HTERT RPE-1 (cell line): ENCODE results near the gene OTULIN.

Experiments used
- in situ Hi-C: fragments of 300-500 bp; cut with MboI; formaldehyde crosslinking; loops from 4 replicates; pipeline ENCODE4 v1.14.3; 2020; ENCODE audit warnings: low sequenced_read_pairs

Gene OTULIN

GRCh38 chr5:14718778-14719177 is 54.3 kb downstream of the OTULIN start:
- in situ Hi-C loops = no loop called here

- in situ Hi-C loops = no loop called here
Observed at GRCh38 chr5:14720236-14720923, 55.9 kb downstream of the OTULIN start.

- in situ Hi-C loops = no loop called here
Observed at GRCh38 chr5:14721990-14722656, 57.6 kb downstream of the OTULIN start.

DNA sequence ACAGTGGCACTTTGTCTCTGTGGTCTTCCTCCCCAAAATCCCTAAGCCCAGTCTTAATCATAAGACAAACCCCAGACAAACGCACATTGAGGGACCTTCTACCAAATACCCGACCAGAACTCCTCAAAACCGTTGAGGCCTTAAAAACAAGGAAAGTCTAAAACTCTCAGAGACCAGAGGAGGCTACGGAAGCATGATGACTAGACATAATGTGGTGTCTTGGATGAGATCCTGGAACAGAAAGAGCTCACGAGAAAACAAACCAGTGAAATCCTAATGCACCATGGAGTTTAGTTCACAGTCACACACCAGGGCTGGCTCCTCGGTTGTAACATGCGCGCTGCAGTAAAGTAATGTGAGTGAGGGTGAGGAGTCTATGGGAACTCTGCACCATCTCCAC is 58.4 kb downstream of the OTULIN start:
- in situ Hi-C loops = no loop called here

DNA sequence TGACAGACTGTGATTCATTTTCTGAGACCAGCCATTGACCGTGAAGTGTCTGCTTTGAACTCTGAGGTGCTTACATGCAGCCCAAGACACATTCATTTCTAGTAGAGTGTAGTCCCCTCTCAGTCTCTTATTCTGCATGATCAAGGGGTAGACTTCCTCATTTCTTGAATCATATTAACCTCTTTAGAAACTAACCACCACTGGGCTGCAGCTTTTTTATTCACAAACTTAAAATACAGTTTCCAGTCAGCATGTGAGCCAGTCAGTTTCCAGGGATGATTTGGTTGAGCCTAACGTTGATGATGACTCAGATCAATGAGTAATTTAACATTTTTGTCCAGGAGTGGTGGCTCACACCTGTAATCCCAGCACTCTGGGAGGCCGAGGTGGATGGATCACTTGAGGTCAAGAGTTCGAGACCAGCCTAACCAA is 59.2 kb downstream of the OTULIN start:
- in situ Hi-C loops = no loop called here

DNA sequence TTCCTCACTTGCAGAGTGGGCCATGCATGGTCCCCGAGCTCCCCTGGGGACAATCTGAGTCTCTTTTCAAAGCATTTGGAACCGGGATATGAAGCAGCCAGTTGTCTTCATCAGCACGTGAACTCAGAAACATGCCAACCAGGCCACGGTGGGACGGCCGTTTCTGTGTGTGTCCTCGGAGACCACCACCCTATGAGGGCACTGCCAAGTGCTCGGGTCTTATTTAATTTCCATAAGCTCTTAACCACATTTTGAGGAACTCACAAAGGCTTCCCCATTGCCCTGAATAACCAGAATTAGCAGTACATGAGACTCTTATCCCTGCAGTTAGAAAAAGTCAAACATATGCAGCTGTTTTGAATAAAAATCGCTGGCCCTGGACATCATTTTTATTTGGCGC is 60.1 kb downstream of the OTULIN start:
- in situ Hi-C loops = no loop called here

- in situ Hi-C loops = no loop called here
Observed at GRCh38 chr5:14726066-14726838, 61.7 kb downstream of the OTULIN start.

DNA sequence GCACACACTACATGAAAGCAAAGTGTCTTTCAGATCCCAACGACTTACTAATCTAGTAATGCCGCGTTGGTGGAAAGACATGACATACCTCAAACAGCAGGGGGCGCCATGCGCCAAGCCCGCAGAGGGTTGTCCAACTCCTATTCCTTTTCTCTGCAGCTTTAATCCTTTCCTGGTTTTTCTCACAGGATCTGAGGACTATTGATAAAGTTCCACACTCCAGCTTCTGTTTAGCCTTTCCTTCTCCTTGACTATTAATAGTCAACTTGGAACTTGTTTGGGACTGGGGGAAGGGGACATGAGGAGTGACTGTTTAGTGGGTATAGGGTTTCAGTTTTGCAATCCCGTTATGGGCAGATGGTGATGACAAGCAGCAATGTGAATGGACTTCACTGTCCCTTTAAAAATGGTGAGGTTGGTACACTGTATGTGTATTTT is 62.9 kb downstream of the OTULIN start:
- in situ Hi-C loops = no loop called here

GRCh38 chr5:14727928-14728458 is 63.5 kb downstream of the OTULIN start:
- in situ Hi-C loops = no loop called here

- in situ Hi-C loops = no loop called here
Observed at GRCh38 chr5:14728459-14728938, 64.0 kb downstream of the OTULIN start.

GRCh38 chr5:14729448-14730385 is 65.2 kb downstream of the OTULIN start:
- in situ Hi-C loops = no loop called here

DNA sequence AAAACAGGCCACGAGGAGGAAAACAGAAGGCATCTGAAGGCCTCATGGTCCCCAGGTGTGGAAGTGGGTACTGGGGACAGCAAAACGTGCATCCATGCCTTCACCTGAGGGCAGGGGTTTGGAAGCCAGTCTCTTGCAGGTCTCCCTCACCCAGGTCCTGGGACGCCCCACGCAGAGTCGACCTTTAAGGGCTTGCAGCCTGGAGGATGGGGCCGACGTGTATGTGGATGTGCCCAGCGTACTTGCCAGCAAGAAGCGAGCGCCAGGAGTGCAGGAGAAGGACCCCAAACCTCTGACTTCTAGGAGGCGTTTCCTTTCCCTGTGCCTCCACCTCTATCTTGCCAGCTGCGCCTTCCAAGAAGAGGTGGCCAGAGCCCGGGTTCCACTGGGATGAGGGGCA is 65.9 kb downstream of the OTULIN start:
- in situ Hi-C loops = no loop called here

- in situ Hi-C loops = no loop called here
Observed at GRCh38 chr5:14730881-14731280, 66.4 kb downstream of the OTULIN start.

- in situ Hi-C loops = no loop called here
Observed at GRCh38 chr5:14732991-14733390, 68.5 kb downstream of the OTULIN start.

DNA sequence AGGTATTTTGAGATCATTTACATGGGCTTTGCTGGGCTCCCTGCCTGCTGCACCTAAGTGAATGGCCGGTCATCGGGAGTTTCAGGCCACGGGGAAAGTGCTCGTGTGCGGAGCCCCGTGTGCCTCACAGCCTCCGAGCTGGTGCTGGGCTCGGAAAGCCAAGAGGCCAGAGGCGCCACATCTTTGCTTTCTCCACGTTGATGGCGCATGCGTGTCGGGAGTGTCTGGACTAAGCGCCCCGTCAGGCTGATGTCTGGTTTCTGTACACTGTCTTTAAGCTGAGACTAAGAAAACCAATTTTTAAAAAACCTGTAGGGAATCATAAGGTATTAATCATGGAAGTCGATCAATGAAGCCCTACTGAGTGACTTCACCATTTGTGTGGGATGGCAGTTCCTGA is 69.1 kb downstream of the OTULIN start:
- in situ Hi-C loops = no loop called here

DNA sequence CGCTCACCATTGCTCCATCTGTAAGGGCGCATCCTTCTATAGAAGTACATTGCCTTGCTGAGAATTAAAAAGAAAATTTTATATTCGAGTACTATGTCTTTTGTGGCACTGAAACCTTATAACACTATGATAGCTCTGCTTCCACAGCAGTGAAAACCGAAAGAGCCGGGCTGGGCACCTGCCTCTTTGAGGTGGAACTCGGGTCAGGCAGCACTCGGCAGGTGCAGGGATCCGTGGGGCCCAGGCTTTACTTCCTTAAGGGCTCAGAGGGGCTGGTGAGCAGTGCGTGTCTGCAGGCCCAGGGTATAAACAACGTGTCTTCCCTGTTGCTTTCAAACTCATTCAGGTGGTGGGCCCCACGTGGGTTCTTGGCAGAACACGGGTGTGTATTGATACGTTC is 69.9 kb downstream of the OTULIN start:
- in situ Hi-C loops = no loop called here

GRCh38 chr5:14735944-14736343 is 71.4 kb downstream of the OTULIN start:
- in situ Hi-C loops = no loop called here

DNA sequence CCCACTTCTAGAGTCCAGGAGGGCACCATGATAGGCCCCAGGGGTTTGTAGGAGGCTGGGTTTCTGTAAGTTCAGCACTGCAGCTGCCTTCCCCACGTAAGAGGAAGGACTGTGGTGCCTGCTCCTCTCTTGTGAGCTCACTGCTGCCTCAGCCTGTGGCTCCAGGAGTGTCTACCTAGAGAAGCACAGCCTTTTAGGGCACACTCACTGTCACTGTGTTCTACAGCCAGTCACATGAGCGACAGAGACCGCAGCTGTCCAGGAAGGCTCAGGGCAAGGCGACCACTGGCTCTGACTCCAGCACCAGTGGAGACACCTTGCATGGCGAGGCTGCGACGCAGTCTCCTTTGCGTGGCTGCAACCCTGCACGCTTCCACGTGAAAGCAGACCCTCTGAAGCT is 72.8 kb downstream of the OTULIN start:
- in situ Hi-C loops = no loop called here

DNA sequence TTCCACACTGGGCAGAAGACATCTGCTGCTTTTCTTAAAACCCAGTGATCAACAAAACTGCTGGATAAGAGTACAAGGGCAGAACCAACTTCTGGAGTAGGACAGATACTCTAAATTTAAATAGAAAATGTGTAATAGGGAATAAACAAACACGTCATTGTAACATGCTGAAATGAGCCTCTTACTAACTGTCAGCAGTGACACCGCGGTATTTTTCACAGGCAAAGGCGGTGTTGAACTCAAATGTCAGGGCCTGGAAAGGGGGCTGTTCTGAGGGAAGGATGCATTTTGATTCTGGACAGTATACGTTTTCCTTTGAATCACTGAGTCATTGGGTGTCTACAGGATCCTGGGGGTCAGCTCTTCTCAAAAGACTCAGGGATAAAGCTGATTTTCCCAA is 73.5 kb downstream of the OTULIN start:
- in situ Hi-C loops = no loop called here

GRCh38 chr5:14739538-14739937 is 75.0 kb downstream of the OTULIN start:
- in situ Hi-C loops = no loop called here
